HG03097 (cell line): ENCODE results near the gene CHMP2A.
"Not testable (repeated sequence)": the region's sequence is repeated elsewhere in the genome, so short reads cannot be mapped to it uniquely, and the experiment has no call there.

Experiments
- ATAC-seq: cut with Tn5 transposase; IDR thresholded peaks from one replicate; pipeline ENCODE4 v1.9.1; 2021; ENCODE audit not compliant: unreplicated experiment, low FRiP score

Gene CHMP2A

GRCh38 chr19:58542641-58543372 is 12.1 kb downstream of the CHMP2A start:
- not testable (repeated sequence) for ATAC-seq

- not testable (repeated sequence) for ATAC-seq
Observed at GRCh38 chr19:58539169-58539559, 15.7 kb downstream of the CHMP2A start.

GRCh38 chr19:58538257-58539168 is 16.4 kb downstream of the CHMP2A start:
- no peak for ATAC-seq

GRCh38 chr19:58536852-58537798 is 17.8 kb downstream of the CHMP2A start:
- no peak for ATAC-seq

GRCh38 chr19:58535857-58536256 is 19.0 kb downstream of the CHMP2A start:
- ATAC-seq: no peak

- ATAC-seq: no peak
Observed at GRCh38 chr19:58531034-58531840, 23.7 kb downstream of the CHMP2A start.

- no peak for ATAC-seq
Observed at GRCh38 chr19:58529405-58529804, 25.5 kb downstream of the CHMP2A start.

- no peak for ATAC-seq
Observed at GRCh38 chr19:58522709-58523108, 32.2 kb downstream of the CHMP2A start.

GRCh38 chr19:58521651-58522050 is 33.3 kb downstream of the CHMP2A start:
- no peak for ATAC-seq

GRCh38 chr19:58520257-58520599 is 34.7 kb downstream of the CHMP2A start:
- no peak for ATAC-seq

- peak; percentile 82 for ATAC-seq
Observed at GRCh38 chr19:58519355-58520256, 35.3 kb downstream of the CHMP2A start, which contains the start of gene ZBTB45. Gene ZBTB45 (minus strand): TSS chr19:58519810. CDS start chr19:58517673, 2,137 bp downstream.

GRCh38 chr19:58519087-58519354 is 35.9 kb downstream of the CHMP2A start:
- no peak for ATAC-seq

GRCh38 chr19:58518256-58519086 is 36.4 kb downstream of the CHMP2A start:
- ATAC-seq: no peak

GRCh38 chr19:58516964-58517833 is 37.7 kb downstream of the CHMP2A start:
- ATAC-seq: no peak

GRCh38 chr19:58516246-58516836 is 38.6 kb downstream of the CHMP2A start:
- ATAC-seq: no peak

- no peak for ATAC-seq
Observed at GRCh38 chr19:58515259-58515658, 39.6 kb downstream of the CHMP2A start.

- no peak for ATAC-seq
Observed at GRCh38 chr19:58514564-58515022, 40.3 kb downstream of the CHMP2A start.
